ENCODE data around the gene DEFB128.
"Not testable (repeated sequence)": the region's sequence is repeated elsewhere in the genome, so short reads cannot be mapped to it uniquely, and the experiment has no call there.

DNA sequence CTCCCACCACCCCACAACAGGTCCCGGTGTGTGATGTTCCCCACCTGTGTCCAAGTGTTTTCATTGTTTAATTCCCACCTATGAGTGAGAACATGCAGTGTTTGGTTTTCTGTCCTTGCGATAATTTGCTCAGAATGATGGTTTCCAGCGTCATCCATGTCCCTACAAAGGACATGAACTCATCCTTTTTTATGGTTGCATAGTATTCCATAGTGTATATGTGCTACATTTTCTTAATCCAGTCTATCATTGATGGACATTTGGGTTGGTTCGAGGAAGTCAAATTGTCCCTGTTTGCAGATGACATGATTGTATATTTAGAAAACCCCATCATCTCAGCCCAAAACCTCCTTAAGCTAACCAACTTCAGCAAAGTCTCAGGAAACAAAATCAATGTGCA, 14.1 kb upstream of the DEFB128 start:
- not testable (repeated sequence) for TF ChIP-seq POLR2AphosphoS5 (IDR thresholded peaks at IDR 0.05)
- TF ChIP-seq, protein P1, sequence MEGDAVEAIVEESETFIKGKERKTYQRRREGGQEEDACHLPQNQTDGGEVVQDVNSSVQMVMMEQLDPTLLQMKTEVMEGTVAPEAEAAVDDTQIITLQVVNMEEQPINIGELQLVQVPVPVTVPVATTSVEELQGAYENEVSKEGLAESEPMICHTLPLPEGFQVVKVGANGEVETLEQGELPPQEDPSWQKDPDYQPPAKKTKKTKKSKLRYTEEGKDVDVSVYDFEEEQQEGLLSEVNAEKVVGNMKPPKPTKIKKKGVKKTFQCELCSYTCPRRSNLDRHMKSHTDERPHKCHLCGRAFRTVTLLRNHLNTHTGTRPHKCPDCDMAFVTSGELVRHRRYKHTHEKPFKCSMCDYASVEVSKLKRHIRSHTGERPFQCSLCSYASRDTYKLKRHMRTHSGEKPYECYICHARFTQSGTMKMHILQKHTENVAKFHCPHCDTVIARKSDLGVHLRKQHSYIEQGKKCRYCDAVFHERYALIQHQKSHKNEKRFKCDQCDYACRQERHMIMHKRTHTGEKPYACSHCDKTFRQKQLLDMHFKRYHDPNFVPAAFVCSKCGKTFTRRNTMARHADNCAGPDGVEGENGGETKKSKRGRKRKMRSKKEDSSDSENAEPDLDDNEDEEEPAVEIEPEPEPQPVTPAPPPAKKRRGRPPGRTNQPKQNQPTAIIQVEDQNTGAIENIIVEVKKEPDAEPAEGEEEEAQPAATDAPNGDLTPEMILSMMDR (IDR thresholded peaks at IDR 0.05): not testable (repeated sequence)
